Endodermal cell (in vitro differentiated cells): ENCODE results near the gene KRTAP5-6. TPM values are rescaled to one million over a fixed set of nuclear protein-coding genes. Genes with fewer than 3 reads are reported as not detected.

Experiments
- DNase-seq: peaks from one replicate; pipeline ENCODE4 v3.0.0-alpha.2; 2017
- H3K27ac ChIP-seq: 2 replicates; pipeline ENCODE4 v1.5.1; 2013; ENCODE audit warnings: mild to moderate bottlenecking, low read depth, low read length, moderate library complexity
- H3K27me3 ChIP-seq: 2 replicates; pipeline ENCODE4 v1.6.1; 2013; ENCODE audit warnings: mild to moderate bottlenecking, low read length, moderate library complexity; ENCODE audit not compliant: insufficient read depth, control insufficient read depth, poor library complexity, severe bottlenecking
- H3K36me3 ChIP-seq: 2 replicates; pipeline ENCODE4 v1.7.0; 2013; ENCODE audit warnings: mild to moderate bottlenecking, low read length, moderate library complexity; ENCODE audit not compliant: control insufficient read depth, insufficient read depth
- H3K4me1 ChIP-seq: one replicate; pipeline ENCODE4 v1.7.0; 2013; ENCODE audit warnings: low read length; ENCODE audit not compliant: control insufficient read depth, insufficient read depth
- H3K4me3 ChIP-seq: 2 replicates; pipeline ENCODE4 v1.5.1; 2013; ENCODE audit warnings: mild to moderate bottlenecking, low read length, moderate library complexity
- H3K9ac ChIP-seq: 2 replicates; pipeline ENCODE4 v1.6.1; 2013; ENCODE audit warnings: mild to moderate bottlenecking, low read length, moderate library complexity; ENCODE audit not compliant: poor library complexity, severe bottlenecking; ENCODE audit errors: extremely low read depth
- H3K9me3 ChIP-seq: 2 replicates; pipeline ENCODE4 v1.6.1; 2013; ENCODE audit warnings: mild to moderate bottlenecking, low read length, moderate library complexity; ENCODE audit not compliant: control insufficient read depth
- H3K27ac Mint-ChIP-seq: 2 replicates; pipeline ENCODE4 v1.8.0; 2020; ENCODE audit warnings: mixed read lengths
- H3K27me3 Mint-ChIP-seq: 2 replicates; pipeline ENCODE4 v1.8.0; 2021; ENCODE audit warnings: mild to moderate bottlenecking, mixed read lengths; ENCODE audit not compliant: insufficient read depth
- H3K36me3 Mint-ChIP-seq: 2 replicates; pipeline ENCODE4 v1.8.0; 2020; ENCODE audit warnings: low read depth, mixed read lengths
- H3K4me1 Mint-ChIP-seq: 2 replicates; pipeline ENCODE4 v1.8.0; 2020; ENCODE audit warnings: mixed read lengths
- H3K4me3 Mint-ChIP-seq: 2 replicates; pipeline ENCODE4 v1.8.0; 2020; ENCODE audit warnings: mild to moderate bottlenecking, moderate library complexity, mixed read lengths
- H3K9me3 Mint-ChIP-seq: 2 replicates; pipeline ENCODE4 v1.8.0; 2020; ENCODE audit warnings: mild to moderate bottlenecking, mixed read lengths
- CTCF ChIP-seq: fragments of 200-600 bp; sonication (generic); conservative IDR thresholded peaks from 2 replicates; pipeline ENCODE4 v1.5.0; 2021; ENCODE audit warnings: antibody characterized with exemption, mild to moderate bottlenecking
- WGBS, 2 experiments: methylation state at CpG; one replicate each; pipeline versions ENCODE4 v1.1.5 to v1.1.7; 2013; ENCODE audit warnings: missing lambda C conversion rate in 2 of 2, mixed read lengths in 1 of 2; ENCODE audit not compliant: insufficient coverage in 1 of 2, insufficient read length in 1 of 2; 5-methylcytosine and 5-hydroxymethylcytosine counted together
- total RNA-seq, 2 donors: library from RNA; stranded (reverse); fragmentation: NEBNext Ultra II Directional in 1 of 2; extraction: Animal tissue kit (Norgen Biotek cat#: 25700) in 1 of 2; gene quantifications; 2 replicates in 1 of 2; 3 replicates in 1 of 2; pipeline ENCODE4 v1.2.1, GENCODE V29; 2021

KRTAP5-6 gene
- total RNA-seq, 2 donors from 2014 or later, result not detected

GRCh38 chr11:1705126-1706052 lies 8.4 kb downstream of the KRTAP5-6 start:
- H3K9me3 ChIP-seq, result no peaks in the 10 kb centered on the region
- H3K4me1 Mint-ChIP-seq, result peaks cover 4% of the 10 kb centered on the region
- no peak for TF ChIP-seq CTCF
- H3K27ac ChIP-seq, result no peak overlapping the region
- no peaks in the 10 kb centered on the region for H3K27me3 ChIP-seq
- no peak overlapping the region for H3K4me3 Mint-ChIP-seq
- H3K9ac ChIP-seq, result no peak overlapping the region
- peaks cover 6% of the 10 kb centered on the region for H3K9me3 Mint-ChIP-seq
- no peaks in the 10 kb centered on the region for H3K36me3 Mint-ChIP-seq
- peaks cover 43% of the 10 kb centered on the region for H3K27me3 Mint-ChIP-seq
- H3K4me3 ChIP-seq, result no peak overlapping the region
- H3K36me3 ChIP-seq, result no peaks in the 10 kb centered on the region
- H3K27ac Mint-ChIP-seq, result no peak overlapping the region
- no peaks in the 10 kb centered on the region for H3K4me1 ChIP-seq
- peak; percentile 42 for DNase-seq
- WGBS, 2 experiments, result 84 to 90% methylated on average over 2 to 15 of the region's 15 CpGs

GRCh38 chr11:1706634-1707400 lies 9.8 kb downstream of the KRTAP5-6 start:
- Mint-ChIP-seq H3K4me1 (peaks cover 4% of the 10 kb centered on the region), H3K4me3 (no peak overlapping the region), H3K9me3 (peaks cover 6% of the 10 kb centered on the region), H3K27me3 (peaks cover 33% of the 10 kb centered on the region), H3K36me3 (no peaks in the 10 kb centered on the region), H3K27ac (no peak overlapping the region)
- Histone ChIP-seq H3K27me3 (no peaks in the 10 kb centered on the region), H3K4me1 (no peaks in the 10 kb centered on the region), H3K4me3 (no peak overlapping the region), H3K9me3 (no peaks in the 10 kb centered on the region), H3K36me3 (no peaks in the 10 kb centered on the region), H3K27ac (no peak overlapping the region), H3K9ac (no peak overlapping the region)
- peak; percentile 72 for DNase-seq
- TF ChIP-seq CTCF, result peak; percentile 48
- 89 to 91% methylated on average over 9 to 17 of the region's 17 CpGs for WGBS, 2 experiments

GRCh38 chr11:1707751-1708150 lies 10.8 kb downstream of the KRTAP5-6 start:
- no peak overlapping the region for H3K9ac ChIP-seq
- Mint-ChIP-seq H3K36me3 (no peaks in the 10 kb centered on the region), H3K27ac (no peak overlapping the region), H3K4me3 (no peak overlapping the region), H3K9me3 (peaks cover 6% of the 10 kb centered on the region), H3K4me1 (peaks cover 4% of the 10 kb centered on the region), H3K27me3 (peaks cover 31% of the 10 kb centered on the region)
- no peak overlapping the region for H3K27ac ChIP-seq
- no peaks in the 10 kb centered on the region for H3K27me3 ChIP-seq
- no peaks in the 10 kb centered on the region for H3K9me3 ChIP-seq
- TF ChIP-seq CTCF, result no peak
- H3K4me3 ChIP-seq, result no peak overlapping the region
- DNase-seq, result no peak
- H3K4me1 ChIP-seq, result no peaks in the 10 kb centered on the region
- H3K36me3 ChIP-seq, result no peaks in the 10 kb centered on the region
- 85 to 100% methylated on average over 2 to 4 of the region's 4 CpGs for WGBS, 2 experiments
